Stimulated activated CD4-positive, alpha-beta T cell treated with anti-CD3 and anti-CD28 coated beads, Interleukin-12 subunit alpha, Interleukin-12 subunit beta, amount 100 ng/mL, for 4 hours (primary cell): ENCODE measurements around the gene IRAG1.
"Not testable (repeated sequence)": the region's sequence is repeated elsewhere in the genome, so short reads cannot be mapped to it uniquely, and the experiment has no call there.

ENCODE experiments used
- DNase-seq: peaks from one replicate; pipeline ENCODE4 v3.0.0-alpha.2; 2020

IRAG1 gene

DNA sequence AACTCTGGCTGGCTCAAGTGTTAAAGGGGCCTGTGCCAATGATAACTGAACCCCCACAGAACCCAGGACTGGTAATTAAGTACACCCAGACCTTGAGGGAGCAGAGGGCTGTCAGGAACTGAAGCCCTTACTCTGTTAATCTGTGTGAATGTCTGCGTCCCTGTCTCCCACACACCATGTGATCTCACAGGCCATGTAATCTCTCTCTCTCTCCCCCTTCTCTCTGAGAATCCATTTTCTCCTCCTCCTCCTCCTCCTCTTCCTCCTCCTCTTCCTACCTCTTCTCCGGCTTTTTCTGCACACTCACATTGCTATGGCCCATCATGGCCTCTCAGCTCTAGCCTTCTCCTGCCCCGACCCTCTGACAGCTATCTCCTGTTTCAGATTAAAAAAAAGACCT, 14.6 kb upstream of the IRAG1 start:
- no peak for DNase-seq

GRCh38 chr11:10701982-10702381, 8.4 kb upstream of the IRAG1 start:
- DNase-seq = no peak

DNA sequence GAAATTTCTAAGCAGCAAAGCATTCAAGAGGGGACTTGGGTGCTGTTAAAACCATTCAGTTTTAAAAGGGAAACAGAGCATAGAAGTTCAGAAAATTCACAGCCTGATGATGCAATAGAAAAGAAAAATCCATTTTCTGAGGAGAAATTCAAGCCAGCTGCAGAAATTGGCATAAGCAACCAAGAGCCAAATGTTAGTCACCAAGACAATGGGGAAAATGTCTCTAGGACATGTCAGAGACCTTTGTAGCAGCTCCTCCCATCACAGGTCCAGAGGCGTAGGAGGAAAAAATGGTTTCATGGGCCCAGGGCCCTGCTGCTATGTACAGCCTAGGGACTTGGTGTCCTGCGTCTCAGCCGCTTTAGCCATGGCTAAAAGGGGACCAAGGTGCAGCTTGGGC, 5.5 kb upstream of the IRAG1 start:
- no peak for DNase-seq

DNA sequence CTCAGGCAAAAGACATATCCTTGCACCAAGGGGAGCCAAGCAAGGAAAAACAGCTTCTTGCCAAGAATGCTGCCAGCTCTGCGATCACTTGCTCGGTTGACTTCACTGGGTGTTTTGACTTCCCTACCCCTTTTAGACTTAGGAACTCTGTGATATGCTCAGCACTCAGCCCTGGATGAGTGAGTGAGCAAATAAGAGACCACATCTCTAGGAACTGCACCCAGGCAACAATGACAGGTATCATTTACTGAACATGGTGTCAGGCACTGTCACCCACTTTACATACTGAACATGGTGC, 3.7 kb upstream of the IRAG1 start:
- DNase-seq = no peak

DNA sequence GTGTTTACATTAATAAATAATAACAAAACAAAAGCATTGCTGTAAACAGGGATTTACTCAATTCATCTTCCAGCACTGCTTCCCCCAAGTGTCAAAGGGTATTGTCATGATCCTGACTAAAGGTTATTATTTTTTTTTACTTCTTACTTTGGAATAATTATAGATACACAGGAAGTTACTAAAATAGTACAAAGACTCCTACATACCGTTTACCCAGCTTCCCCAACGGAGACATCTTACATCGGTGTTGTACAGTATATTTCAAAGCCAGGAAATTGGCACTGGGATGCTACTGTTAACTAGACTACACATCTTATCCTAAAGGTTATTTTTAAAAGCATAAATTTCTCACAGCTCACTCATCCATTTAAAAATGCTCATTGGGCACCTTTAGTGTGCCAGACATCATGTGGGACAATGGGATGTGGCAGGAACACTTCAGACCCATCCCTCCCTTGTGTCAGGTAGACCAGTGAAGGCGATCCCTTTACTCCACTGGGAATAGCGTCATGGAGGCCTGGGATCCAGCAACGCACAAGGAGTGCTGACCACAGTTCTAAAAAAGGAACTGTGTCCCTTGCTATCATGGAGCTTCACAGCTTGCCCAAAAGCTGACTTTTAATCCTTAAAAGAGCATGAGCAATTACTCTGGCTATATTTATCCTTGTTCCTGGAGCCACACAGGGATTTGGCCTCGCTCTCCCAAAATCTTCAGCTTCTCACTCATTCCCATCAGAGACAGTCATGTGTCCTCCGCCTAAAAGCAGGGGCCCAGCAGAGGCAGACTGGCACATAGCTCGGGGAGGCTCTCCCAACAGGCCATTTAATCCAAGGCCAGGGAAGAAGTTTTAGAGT, 3.1 kb upstream of the IRAG1 start:
- DNase-seq = no peak

- no peak for DNase-seq
Measured at GRCh38 chr11:10695833-10696232, 2.3 kb upstream of the IRAG1 start.

- no peak for DNase-seq
Measured at GRCh38 chr11:10694486-10695239, 1.1 kb upstream of the IRAG1 start.

DNA sequence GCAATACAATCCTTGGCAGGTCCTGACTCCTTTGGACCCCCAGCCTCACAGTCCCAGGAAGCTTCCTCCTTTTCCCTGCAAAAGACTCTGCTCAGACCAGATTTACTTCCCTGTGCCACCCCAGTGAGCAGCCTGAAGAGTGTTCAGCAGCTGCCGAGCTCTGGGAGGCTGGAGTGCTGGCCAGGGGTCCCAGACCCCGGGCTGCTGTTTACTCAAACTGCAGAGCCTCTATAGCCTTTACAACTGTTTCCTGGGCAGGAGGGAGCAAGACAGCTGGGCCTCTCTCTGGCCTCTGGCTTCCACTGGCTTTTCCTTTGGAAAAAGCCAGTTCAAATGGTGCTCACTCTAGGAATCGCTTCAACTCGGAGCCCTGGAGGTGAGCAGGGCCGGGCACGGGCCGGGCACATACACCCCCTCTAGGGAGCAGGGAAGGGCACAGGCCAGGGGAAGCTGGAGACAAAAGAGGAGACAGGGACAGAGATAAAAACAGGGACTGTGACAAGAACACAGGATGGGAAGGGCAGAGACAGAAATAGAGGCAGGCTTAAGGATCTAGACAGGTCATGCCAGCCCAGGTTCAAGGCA, 932 bp downstream of the IRAG1 start:
- no peak for DNase-seq

- DNase-seq = no peak
Measured at GRCh38 chr11:10688401-10688800, 5.2 kb downstream of the IRAG1 start.

DNA sequence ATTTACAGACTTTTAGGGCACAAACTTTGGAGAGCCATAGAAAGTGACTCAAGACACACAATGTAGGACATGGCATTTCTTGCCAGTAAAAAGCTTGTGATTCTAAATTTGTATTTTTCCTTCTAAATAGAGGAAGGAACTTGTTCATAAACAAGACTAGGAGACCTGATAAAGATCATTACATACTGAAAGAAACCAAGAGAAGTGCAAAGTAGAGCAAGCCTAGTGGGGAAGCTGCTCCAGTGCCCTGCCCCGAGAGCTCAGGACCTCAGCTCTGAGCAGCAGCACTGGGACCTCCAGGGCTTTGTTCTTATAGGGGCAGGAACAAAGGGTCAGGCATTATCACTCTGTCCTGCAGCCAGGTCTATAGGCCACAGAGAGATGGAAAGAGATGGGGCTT, 7.2 kb downstream of the IRAG1 start:
- DNase-seq = no peak

DNA sequence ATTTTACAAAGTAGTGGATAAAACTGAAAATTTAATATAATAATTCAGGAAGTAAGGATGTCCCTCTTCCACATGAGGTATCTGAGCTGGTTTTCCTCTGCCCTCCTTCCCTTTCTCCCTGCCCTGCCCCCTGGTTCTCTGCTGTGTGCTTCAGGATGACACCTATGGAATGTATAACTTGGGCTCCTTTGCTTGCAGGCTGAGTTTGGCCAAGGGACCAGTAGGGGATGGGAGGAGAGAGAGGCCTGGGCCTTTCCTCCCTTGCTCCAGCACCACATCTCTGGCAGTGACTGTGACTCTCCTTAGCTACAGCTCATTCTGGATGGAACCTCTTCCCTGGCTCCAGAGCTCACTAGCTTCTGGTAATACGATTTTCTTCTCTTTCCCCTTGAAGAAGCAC, 10.1 kb downstream of the IRAG1 start:
- DNase-seq = no peak

GRCh38 chr11:10680956-10681487, 12.5 kb downstream of the IRAG1 start:
- DNase-seq = no peak

DNA sequence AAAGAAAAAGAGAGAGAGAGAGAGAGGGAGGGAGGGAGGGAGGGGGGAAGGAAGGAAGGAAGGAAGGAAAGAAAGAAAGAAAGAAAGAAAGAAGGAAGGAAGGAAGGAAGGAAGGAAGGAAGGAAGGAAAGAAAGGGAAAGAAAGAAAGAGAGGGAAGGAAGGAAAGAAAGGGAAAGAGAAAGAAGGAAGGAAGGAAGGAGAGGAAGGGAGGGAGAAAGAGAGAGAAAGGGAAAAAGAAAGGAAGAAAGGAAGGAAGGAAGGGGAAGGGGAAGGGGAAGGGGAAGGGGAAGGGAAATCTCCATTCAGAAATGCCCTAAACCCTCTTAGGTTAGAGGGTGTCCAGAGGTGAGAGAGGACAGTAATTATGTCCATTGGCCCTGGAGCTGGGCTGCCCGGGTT, 13.3 kb downstream of the IRAG1 start:
- DNase-seq = not testable (repeated sequence)

- DNase-seq = no peak
Measured at GRCh38 chr11:10679644-10680043, 13.9 kb downstream of the IRAG1 start.

- DNase-seq = no peak
Measured at GRCh38 chr11:10678101-10678500, 15.5 kb downstream of the IRAG1 start.

DNA sequence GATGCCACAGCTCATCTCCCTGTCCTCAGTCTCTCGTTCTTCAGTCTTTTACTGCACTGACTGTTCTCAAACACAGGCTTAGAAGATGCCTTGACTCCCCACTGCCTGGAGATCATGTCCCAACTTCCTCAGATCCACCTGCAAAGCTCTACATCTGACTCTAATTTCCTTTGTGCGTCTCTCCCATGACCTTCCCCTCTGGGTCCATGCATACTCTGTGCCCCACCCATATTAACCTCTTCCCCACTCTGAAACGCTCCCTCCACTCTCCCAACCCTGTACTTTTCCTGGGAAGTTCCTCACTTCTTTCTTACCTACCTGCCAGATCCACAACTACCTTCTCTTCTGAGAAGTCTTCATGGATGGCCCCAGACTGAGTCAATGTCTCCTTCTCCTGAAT, 16.6 kb downstream of the IRAG1 start:
- DNase-seq = no peak

- no peak for DNase-seq
Measured at GRCh38 chr11:10674911-10675440, 18.6 kb downstream of the IRAG1 start.

- DNase-seq = no peak
Measured at GRCh38 chr11:10674440-10674855, 19.1 kb downstream of the IRAG1 start.

DNA sequence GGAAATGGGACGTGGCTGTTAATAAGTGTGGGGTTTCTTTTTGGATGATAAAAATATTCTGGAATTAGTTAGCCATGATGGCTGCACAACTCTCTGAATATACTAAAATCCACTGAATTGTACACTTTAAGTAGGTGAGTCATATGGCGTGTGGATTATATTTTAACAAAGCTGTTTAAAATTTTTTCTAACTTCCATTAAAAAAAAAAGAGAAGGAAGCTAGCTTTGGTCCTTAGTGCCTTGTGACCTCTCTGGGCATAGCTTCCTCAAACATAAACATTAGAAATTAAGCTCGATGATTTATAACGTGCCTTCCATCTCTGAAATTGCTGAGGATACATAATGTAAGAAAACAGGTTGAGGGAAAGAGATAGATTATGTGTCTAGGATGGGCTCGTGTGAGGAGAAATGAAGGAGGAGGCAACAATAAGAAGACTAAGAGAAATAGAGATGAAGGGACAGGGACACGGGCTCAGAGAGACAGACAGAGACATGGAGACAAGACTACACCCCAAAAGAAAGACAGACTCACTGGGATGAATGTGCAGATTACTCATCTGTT, 20.0 kb downstream of the IRAG1 start:
- no peak for DNase-seq

DNA sequence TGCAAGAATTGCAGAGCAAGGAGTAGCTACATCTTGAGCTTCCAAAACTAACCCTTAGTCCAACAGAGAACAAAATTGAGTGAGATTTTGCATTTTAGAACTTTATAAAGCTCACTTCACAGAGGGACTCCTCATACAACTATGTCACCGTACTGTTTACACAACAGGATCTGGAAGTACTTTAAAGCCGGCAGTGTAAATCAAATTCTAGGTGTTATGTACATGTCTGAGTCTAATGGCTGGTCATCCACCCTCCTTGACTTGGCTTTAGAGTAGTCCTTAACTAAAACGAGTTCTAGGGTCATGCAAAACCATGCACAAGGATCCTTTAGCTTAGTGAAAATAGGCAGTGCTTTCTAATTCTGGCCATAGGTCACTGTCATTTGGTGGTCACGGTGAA, 23.5 kb downstream of the IRAG1 start:
- DNase-seq = no peak

DNA sequence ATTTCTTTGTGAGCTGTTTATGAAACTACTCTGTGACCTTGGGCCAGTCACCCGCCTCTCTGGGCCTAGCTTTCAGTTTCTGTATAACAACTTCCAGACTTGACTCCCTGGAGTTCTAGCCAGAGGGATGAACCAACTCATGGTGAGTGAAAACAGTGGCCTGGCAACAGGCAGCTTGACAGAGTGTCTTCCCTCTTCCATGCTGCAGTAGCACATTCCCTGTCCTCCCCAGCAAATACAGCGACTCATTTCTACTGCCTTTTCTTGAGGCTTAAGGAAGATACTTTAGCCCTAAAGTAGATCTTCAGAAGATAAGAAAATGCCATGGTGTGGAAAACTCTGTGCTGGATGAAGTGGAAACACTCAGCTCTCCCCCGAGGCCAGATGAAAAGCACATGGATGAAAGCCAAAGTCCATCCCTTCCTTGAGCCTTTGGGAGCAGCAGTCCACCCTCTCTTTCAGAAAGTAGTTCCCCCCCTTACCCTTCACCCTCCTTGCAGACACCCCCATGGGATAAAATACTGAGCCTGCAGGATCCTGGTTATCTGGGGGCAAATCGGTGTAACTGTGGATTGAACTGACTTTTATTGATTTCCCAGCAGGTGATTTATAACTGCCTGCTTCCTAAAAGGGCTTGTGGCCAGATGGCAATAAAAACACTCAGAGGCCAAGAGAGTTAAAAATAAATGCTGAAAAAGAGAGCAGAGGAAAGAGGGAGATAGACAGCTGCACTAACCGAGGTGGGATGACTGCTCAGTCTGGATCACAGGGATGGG, 24.1 kb downstream of the IRAG1 start:
- no peak for DNase-seq

GRCh38 chr11:10667521-10667885, 26.1 kb downstream of the IRAG1 start:
- no peak for DNase-seq
